A204.1 (cell line): ENCODE measurements around the gene SEMG2.

Experiments
- FAIRE-seq: peaks from 2 replicates; lab custom pipeline; 2012; peaks lifted over from hg19 to GRCh38; lab: Jason Lieb, UNC

The SEMG2 gene

GRCh38 chr20:45230631-45231030, 9.5 kb downstream of the SEMG2 start:
- FAIRE-seq = no peak

- no peak for FAIRE-seq
Measured at GRCh38 chr20:45235995-45236394, 14.8 kb downstream of the SEMG2 start.

- no peak for FAIRE-seq
Measured at GRCh38 chr20:45238139-45238538, 17.0 kb downstream of the SEMG2 start.

GRCh38 chr20:45246109-45246508, 24.9 kb downstream of the SEMG2 start:
- no peak for FAIRE-seq

DNA sequence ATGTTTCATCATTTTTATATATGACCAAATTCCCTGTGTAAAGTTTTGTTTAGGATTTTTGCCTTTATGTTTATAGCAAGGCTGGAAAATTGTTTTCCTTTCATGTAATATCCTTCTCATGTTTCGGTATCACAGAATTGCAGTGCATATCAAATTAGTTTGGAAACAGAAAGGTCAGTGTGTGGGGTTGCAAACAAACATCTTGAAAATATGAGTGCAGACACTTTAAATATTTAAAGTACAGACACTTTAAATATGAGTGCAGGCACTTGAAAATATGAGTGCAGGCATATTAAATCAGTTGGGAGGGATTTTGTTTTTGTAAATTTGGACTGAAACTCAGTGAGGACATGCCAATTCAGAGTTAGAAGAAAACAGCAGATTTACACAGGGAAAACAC, 26.7 kb downstream of the SEMG2 start:
- FAIRE-seq = no peak

DNA sequence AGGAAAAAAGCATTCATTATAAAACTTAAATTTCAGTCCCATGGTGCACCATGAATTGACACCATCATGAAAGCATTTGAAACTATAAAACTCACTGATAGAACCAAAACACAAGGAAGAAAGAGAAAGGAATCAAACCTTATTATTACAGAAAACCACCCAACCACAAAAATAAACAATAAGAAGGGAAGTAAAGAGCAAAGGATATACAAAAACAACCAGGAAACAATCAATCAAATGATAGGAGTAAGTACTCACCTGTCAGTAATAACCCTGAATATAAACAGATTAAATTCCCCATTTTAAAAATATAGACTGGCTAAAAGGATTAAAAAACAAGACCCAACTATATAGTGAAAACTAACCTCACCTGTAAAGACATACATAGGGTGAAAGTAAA, 27.4 kb downstream of the SEMG2 start:
- FAIRE-seq = no peak

- FAIRE-seq = no peak
Measured at GRCh38 chr20:45251884-45252560, 30.8 kb downstream of the SEMG2 start.

- FAIRE-seq = no peak
Measured at GRCh38 chr20:45253261-45253660, 32.1 kb downstream of the SEMG2 start.

DNA sequence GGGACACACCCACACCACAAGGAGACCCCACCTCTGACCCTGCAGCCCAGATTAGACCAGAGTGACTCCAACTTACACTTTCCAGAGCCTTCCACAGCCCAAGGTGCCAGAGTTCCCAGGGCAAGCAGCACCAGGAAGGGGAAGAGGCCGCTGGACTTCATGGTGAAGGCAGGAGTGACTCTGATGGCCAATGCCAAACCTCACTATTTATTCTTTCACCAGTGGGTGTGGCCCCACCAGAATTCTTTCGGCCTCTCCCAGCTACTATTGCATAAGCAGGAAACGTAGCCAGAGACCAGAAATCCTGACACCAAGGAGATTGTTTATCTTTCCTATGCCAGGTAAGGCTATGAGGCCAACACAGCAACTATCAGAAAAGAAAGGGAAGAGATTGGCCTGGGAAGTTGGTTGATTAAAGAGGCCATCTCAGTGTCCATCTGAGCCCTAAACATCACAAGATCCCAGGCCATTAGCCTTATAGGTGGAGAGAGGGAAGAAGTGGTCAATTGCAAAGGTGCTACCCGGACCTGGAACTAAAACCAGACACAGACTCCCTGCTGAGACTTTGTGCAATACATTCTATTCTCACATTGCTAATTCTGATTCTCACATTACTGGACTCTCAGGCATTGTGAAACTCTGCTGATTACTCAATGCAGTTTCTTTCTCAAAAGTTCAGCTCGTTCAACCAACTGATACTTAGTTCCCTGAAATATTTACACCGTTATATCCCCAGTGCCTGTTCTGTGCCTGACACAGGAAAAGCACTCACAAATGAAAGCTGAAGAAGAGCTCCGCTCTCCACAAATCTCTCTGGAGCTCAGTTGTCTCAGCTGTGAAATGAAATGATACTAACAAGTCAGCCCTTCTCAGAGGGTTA, 33.5 kb downstream of the SEMG2 start, which contains the start of gene SLPI:
SLPI (minus strand) TSS at position 182 of the 880 bp plus-strand sequence; CDS start at position 161, 21 bp downstream.
- FAIRE-seq = no peak

GRCh38 chr20:45257161-45257560, 36.0 kb downstream of the SEMG2 start:
- FAIRE-seq = no peak

GRCh38 chr20:45257711-45258110, 36.5 kb downstream of the SEMG2 start:
- FAIRE-seq = no peak

- no peak for FAIRE-seq
Measured at GRCh38 chr20:45258259-45258658, 37.1 kb downstream of the SEMG2 start.

GRCh38 chr20:45258664-45259063, 37.5 kb downstream of the SEMG2 start:
- no peak for FAIRE-seq

GRCh38 chr20:45263556-45264266, 42.5 kb downstream of the SEMG2 start:
- no peak for FAIRE-seq

DNA sequence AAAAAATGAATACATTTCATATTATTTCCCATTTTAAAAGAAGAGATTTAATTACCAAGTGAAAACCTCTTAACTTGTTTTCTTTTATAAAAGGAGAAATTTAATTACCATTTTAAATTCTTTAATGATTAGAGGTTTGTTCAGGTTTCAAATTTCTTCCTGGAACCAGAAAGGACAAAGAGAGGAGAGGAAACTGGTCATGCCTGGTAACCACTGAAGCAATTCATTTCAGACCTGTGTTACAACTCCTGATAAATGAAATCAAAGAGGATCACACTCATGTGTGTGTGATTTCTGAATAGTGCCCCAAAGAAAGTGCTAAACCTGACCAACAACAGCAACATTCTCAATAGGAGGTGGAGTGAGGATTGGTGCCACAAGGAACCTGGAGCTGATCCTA, 45.8 kb downstream of the SEMG2 start:
- FAIRE-seq = no peak

DNA sequence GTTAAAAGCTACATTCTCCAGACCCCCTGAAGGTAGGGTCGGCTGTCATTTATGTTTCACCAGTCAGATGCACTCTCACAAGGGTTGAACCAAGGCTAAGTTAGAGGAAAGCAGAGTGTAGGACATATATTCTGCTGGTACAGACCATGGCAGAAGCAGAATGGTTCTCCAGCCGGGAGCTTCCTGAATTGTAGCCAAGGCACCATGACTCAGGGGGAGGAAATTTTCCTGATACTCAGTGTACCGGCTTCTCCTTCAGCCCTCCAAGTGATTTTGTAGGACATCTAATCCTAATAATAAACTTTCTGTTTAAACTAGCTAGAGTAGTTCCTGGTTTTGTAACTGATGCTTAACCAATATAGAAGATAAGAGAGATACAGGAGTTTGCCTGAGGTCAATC, 47.4 kb downstream of the SEMG2 start:
- no peak for FAIRE-seq

DNA sequence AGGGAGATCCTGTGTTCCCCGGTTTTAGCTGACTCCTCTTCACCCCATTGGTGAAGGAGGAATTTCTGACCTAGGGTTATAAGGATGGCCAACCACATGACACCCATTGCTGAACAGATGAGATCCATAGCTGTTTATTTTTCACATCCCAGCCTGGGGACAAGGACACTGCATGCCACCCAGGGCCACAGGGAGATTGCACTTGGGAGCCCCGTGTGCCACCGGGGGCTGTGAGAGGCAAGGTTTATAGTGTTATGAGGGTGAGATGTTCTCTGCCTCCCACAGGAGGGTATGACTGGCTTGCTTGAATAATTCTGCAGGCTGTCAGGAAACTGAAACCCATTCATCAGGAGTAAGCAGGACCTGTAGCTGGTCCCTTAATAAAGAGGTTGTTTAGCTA, 47.9 kb downstream of the SEMG2 start:
- no peak for FAIRE-seq

DNA sequence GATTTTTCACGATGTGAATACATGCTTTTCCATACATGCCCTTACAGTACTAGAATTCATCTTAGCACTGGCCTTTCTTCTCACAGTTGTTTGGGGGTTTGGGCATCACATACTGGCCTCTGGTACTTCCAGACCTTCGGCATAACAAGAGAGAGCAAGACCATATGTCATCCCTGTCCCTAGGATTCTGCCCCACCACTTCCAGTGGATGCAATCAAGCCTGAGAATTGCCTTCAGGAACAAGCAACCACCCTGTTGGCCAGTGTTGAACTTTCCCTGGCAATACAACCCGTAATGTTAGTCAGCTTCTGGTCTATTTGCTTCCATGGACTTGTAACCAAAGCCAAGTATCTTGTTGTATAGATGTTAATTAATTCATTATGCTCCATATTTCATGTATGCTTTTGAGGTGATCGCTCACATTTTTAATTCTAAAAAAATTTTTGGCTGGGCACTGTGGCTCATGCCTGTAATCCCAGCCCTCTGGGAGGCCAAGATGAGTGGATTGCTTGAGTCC, 48.6 kb downstream of the SEMG2 start:
- no peak for FAIRE-seq
